NCI-H774 (cell line): ENCODE data around the gene PAK4.

ENCODE experiments used
- DNase-seq: peaks from one replicate; lab custom pipeline; 2025; lab: John Stamatoyannopoulos, UW

The PAK4 gene

DNA sequence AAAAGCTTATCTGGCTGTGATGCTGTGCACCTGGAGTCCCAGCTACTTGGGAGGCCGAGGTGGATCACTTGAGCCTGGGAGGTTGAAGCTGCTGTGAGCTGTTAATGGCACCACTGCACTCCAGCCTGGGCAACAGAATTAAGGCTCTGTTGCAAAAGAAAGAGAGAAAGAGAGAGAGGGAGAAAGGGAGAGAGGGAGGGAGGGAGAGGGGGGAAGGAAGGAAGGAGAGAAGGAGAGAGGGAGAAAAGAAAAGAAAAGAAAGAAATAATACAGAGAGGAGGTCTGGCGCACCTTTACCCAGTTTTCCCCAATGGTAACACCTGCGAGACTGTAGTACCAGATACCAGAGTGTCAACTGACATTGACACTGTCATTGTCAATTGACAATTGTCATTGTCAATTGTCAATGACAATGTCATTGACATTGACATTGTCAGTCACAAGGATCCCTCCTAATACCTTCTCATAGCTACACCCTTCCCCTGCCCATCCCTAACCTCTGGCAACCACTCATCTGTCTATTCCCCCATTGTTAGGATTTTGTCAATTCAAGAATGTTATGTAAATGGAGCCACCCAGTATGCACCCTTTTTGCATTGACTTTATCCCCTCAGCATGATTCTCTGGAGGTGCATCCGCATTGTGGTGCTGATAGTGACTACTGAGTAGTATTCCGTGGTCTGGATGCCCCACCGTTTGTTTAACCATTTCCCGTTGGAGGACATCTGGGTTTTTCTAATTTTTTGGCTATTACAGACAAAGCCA is 21.3 kb downstream of the PAK4 start:
- DNase-seq = no peak

DNA sequence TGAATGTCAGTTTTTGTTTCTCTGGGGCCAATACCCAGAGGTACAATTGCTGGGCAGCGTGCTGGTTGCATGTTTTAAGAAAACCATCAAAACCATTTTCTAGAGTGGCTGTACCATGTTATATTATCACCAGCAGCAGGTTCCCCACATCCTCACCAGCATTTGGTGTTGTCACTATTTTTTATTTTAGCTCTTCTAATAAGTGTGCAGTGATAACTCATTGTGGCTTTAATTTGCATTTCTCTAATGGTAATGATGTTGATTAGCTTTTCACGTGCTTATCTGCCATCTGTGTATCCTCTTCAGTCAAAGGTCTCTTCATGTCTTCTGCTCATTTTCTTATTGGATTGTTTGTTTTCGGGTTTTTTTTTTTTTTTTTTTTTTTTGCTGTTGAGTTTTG is 21.9 kb downstream of the PAK4 start:
- no peak for DNase-seq

DNA sequence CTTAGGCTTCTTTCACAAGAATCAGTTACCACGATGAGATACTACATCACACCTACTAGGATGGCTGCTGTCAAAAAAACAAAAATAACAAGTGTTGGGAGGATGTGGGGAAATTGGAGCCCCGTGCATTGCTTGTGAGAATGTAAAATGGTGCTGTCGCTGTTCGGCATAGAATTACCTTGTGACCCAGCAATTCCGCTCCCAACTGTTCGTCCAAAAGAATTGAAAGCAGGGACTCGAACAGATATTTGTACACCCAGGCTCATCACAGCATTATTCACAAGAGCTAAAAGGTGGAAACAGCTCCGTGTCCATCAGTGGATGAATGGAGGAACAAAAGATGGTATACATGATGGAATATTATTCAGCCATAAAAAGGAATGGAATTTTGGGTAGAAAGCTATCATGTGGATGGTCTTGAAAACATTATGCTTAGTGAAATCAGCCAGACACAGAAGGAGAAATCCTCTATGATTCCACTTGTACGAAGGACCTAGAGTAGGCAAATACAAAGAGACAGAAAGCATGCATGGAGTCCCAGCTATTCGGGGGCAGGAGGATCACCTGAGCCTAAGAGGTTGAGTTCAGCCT is 23.4 kb downstream of the PAK4 start:
- no peak for DNase-seq

DNA sequence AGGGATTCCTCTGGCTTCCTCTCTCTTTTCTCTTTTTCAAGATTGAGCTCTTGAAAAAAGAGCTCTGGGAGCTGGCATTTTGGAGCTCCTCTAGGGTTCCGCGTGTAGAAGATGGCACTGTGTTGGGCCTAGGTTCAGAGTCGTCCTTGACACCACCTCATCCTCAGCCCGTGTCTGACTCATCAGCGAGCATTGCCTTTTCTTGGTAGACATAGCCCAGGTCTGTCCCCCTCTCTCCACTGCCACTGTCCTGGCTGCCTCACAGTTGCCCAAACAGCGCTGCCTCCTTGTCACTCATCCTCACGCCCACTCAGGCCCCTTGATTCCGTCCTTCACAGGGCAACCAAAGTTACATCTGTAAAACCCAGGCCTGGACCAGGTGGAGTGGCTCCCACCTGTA is 24.6 kb downstream of the PAK4 start:
- no peak for DNase-seq

DNA sequence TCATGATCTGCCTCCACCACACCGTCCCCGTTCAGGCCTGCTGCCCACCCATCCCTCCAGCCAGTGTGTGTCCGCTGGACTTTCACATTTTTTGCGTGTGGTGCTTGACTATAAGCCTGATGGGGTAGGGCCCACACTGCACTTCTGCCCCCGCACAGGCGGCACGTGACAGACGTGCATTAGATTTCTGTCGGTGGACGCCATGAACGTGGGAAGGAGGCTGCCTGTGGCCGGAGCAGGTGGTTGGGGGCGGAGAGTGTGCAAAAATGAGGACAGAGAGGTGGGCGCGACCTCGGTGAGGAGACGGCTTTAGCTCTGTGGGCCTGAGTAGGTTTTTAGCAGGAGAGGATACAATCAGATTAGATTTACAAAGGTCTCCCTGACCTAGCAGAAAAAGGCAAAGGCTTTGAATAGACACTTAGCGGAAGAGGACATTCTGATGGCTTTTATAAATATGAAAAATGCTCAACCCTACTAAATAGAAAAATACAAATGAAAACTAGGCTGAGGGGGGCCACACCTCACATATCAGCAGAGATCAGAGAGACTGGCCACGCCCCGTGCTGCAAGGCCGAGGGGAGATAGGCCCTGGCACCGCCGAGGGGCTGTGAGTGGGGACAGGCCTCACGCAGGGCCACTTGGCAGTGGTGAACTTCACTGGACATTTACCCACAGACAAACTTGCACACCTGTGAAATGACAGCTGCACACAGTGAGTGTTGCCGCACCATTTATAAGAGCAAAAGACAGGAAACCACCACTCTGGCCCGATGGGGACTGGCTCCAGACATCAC is 25.4 kb downstream of the PAK4 start:
- no peak for DNase-seq

DNA sequence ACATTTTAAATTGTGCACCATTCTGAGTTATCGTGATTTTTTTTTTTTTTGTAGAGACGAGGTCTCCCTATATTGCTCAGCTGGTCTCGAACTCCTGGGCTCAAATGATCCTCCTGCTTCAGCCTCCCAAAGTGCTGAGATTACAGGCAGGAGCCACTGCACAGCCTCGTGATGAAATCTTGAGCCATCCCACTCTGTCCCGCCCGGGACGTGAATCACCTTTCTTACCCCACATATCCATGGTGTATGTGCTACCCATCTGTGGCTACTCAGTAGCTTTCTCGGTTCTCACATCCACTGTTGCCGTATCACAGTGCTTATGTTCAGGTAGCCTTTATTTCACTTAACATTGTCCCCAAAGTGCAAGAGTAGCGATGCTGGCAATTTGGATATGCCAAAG is 26.5 kb downstream of the PAK4 start:
- DNase-seq = no peak

DNA sequence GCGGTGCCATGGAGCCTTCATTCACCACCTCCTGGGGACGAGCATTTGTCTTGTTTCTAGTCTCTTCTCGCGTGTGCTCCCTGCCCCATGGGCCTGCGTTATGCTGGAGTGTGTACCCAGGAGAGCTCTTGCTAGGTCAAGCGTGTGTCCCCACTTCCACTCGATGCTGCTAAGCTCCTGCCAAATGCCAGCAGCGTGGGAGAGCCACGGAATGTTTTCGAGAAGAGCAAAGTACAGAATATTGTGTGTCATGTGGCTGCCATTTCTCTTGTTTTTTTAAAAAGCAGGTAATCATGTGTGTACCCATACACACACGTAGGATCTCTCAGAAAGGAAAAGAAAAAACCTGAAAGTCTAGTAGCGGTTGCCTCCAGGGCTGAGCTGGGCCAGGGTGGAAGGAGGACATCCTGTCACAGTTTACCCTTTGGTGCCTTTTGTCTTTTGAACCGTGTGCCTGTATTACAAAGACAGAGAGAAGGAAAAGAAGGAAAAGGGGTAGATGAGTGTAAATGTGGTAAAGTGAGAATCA is 28.6 kb downstream of the PAK4 start:
- DNase-seq = no peak

DNA sequence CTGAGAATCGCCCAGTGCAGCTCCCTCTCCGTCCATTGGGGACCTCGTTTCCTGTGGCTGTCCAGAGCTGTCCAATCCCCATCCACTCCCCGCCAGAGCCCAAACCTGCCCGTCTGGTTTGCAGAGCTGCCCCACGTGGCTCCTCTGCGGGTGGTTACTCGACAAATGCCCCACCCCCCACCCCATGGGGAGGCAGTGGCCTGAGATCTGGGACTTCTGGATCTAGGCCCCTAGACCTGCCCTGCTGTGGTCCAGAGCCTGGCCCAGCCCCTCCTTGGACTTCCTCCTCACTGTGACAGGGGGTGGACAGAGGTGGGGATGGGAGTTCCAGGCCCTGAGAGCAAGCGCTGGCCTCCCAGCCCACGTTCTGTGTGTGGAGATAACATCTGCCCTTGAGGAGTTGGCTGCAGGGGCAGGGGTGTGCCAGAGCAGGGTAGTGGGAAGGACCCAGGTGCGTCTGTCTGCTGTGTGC is 29.1 kb downstream of the PAK4 start:
- DNase-seq = no peak

DNA sequence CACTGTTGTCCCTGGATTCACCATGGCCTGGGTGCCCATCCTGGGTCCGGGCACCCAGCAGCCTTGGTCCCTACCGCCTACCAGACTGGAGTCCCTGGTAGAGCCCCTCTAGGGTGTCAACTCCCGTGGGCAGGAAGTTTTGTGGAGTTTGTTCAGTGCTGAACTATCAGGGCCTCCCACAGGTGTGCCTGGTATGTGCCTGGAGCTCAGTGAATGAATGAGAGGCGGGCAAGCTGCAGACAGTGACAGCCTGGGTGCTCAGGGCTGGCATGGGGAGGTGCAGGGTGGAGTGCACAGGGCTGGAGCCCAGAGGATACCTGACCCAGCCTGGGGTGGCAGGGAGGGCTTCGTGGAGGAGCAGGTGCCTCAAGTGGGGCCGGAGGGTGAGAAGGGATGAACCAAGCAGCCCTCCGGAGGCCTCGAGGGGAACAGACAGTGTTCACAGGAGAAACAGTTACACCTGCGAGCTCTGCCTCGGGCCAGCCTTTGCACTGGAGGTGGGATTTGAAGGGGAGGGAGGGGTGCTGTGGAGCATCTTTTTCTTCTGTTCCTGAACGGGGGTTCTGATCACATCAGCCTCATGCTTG is 29.6 kb downstream of the PAK4 start:
- DNase-seq = no peak

DNA sequence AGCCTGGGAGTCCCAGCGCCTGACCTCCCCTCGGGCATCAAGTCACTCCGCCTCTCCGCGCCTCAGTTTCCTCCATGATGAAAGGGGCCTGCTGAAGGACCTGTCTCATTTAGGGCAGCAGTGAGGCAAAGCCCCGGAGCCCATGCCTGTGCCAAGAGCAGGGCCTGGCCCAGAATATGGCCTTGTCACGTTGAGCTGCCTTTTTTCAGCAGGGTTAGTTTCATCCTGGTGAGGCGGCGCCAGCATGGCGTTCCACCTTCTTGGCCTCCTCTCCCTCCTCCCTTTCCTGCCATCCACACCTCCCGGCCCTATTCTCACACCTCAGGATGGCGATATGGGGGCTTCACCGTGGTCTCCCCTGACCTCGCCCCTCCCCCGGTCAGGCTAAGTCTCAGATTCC is 30.2 kb downstream of the PAK4 start:
- DNase-seq = no peak

DNA sequence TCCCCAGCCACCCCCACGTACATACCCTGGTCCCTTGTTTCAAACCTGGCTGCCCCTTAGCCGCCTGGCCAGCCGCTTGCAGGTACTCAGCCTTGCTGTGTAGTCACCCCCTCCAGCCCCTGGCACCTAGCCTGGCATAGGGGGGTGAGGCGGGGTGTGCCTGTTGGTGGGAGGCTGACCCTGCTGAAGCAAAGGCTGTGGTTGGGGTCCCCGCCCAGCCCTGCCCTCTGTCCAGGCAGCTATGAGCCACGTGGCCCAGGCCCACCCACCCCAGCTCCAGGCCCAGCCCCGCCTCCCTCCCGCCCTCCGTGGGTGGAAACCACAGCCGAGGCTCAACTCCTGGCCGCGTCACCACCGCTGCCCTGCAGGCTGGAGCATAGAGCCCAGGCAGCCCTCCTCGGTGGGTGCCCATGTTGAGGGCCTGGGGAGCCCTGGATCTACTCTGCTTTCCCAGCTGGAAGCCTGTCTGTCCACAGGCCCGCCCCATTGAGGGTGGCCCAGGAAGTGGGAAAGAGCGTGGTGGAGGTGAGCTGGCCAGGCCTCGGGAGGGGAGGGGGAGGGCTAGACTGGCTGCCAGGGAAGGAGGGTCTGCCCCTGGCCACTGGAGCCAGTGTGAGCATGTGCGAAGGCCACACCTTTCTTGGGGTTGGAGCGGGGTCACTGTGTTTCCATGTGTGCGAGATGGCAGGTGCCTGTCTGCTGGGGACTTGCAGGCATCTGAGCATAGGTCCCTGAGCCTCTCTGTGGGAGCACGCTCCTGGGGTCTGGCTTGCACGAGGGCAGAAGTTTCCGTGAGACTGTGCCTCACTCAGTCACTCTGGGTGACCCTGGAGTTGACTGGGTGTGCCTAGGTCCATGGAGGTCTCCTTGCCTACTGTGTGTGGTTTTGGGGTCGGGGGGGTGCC is 31.0 kb downstream of the PAK4 start:
- no peak for DNase-seq

DNA sequence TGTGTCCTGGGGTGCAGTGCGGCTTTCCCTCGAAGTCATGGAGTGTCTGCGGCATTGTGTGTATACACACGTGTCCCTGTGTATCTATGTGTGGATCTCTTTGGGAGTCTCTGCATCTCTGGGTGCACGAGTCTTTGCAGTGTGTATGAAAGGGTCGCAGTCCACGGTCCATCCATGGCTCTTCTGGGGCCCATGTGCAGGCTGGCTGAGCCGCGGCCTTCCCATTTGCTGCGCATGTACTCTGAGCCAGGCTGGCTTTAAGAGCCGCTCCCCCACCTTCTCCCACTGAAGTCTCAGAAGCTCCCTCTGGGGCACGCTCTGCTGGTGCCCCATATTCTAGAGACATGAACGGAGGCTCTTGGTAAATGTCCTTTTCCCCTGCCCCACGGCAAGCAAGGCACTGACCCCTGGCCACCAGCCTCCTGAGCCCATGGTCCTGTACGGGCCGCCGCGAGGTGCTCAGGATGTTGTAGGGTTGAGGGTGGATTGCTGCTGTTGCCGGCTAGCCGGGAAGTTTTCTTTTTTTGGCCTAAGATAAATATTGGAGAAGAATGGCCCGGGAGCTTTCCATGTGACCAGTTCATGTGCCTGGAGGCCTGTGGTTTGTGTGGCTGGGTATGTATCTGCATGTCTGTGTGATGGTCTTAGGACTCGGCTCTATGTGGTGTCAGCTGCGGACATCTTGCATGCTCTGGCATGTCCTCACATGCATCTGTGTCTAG is 31.9 kb downstream of the PAK4 start:
- no peak for DNase-seq

DNA sequence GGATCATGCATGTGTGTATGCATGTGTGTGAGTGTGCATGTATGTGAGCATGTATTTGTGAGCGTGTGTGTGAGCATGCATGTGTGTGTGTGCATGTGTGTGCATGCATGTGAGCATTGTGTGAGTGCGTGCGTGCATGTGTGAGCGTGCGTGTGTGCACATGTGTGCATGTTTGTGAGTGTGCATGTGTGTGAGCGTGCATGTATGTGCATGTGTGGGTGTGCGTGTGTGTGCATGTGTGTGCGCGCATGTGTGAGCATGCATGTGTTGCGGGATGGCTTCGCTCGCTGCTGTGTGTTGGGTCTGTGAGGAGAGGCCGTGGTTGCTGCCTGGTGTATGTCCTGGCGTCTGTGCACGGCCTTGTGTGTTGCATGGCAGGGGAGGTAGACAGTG is 32.4 kb downstream of the PAK4 start:
- DNase-seq = no peak

DNA sequence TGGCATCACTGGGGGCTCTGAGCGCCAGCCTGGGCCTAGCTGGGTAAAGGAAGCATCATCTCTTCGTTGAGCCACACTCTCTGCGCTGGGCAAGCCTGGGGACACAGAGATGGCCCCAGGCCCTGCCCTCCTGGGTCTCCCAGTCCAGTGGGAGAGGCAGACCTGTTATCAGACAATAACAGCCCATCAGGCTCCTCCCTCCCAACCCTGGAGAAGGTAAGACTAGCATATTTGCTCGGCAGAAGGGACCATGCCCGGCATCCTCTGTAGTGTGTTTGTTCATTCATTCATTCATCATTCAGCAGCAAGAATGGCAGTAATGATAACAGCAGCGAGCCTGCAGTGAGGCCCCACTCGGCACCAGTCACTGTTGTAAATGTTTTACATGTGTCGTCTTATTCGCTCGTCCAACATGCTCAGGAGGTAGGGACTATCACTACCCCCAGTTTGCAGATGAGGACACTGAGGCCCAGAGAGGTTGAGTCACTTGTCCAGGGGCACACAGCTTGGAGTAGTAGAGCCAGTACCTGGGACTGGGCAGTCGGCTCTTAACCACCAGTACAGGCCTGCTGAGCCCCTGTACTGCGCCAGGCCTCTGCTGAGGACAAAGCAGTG is 33.2 kb downstream of the PAK4 start:
- no peak for DNase-seq

DNA sequence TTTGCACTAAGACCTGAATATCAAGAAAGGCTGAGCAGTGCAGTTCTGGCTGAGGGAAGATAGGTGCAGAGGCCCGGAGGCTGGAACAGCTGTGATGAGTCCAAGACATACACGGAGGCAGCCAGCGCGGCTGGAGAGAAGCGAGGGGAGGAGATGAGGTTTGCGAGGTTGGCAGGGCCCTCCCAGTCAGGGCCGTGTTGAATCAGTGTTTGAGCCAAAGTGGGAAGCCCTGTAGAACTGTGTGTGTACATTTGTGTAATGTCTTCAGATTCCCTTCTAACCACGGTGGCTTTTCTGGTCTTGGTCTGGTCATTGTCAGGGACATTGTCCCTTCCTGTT is 34.9 kb downstream of the PAK4 start:
- DNase-seq = no peak

DNA sequence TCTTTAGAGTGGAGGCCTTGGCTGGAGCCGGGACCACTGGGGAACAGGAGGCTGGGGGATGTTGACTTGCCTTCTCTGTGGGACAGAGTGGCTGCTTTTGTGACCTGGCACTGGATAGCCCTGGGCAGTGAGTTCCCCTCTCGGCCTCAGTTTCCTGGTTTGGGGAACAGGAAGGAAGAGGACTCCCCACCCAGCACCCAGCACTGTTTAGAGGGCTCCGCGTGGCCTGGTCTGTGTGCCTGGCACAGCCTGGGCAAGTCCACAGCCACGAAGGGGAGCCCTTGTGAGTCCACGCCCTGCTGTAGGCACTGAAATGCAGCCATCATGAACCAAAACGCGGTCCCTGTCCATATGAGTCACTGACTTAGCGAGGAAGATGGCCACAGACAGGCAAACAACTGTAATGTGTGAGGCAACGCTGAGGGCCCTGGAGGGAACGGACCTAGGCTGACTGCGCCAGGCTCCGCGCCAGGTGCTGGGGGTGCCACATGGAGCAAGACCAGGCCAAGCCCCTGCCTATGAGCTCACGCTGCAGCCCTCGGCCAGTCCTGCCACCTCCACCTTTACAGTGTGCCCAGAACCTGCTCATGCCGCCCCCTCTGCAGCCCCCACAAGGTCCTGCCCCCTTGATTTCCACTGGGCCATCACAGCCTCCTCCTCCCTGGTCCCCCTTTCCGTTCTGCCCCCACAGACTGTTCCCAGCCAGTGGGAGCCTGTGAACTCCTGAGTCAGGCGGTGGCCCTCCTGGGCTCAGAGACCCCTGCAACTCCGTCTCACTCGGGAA is 35.5 kb downstream of the PAK4 start:
- no peak for DNase-seq

DNA sequence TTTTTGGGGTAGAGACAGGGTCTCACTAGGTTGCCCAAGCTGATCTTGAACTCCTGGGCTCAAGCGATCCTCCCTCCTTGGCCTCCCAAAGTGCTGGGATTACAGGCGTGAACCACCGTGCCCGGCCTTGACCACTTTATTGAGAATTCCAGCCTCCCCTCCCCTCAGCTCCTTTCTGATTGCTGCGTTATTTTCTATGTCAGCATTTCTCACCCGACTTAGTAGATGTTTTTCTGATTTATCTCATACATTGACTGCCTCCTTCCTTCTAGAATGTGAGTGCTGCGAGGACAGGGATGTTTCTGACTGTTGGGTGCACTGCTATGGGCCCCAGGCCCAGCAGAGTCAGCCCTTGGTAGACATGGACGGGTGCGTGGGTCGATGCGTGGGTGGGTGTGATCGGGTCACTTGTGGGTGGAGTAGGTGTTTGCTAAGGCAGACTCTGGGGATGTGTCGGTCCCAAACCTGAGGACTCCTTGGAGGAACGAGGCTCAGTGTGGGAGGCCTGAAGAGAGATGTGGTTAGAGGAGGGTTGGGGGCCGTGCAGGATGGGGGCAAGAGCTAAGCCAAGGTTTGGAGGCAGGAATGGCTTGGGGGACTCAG is 37.0 kb downstream of the PAK4 start:
- DNase-seq = no peak

DNA sequence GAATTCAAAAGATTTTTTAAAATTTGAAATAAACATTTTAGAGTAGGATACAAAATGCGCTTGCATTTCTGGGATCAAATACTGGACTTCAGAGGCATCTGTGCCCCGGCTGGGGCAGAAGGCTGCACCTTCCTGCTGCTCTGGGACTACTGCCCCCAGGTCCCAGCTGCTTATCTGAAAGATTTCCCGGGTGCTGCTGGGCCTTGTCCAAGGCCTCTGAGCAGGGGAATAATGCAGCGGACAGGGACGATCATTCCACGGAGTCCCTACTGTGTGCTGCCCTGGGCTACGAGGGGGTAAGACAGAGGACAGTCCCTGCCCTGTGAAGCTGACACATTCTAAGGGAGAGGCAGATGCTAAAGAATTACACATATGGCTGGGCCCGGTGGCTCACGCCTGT is 38.0 kb downstream of the PAK4 start:
- no peak for DNase-seq

DNA sequence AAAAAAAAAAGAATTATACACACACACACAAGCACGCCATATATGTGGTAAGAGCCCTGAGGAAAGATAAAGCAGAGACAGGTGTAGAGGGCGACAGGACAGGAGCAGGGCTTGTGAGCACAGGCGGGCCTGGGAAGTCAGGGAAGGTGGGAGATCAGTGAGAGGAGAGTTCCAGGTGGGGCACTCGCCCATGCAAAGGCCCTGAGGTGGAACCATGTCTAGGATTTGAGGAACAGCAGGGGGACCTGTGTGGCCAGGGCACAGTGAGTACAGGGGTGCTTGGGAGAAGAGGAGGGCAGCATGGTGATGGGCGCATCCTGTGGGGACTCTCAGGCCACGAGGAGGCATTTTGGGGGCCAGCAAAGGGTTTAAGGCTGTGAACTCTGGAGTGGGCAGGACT is 38.7 kb downstream of the PAK4 start:
- DNase-seq = no peak
